NOMO-1 treated with DMSO at 0.1 percent for 48 hours (cell line): ENCODE data around the gene PRDM10.
A peak's percentile ranks its signal among the peaks of the same experiment; 100 is the strongest.
"Not testable (repeated sequence)": the region's sequence is repeated elsewhere in the genome, so short reads cannot be mapped to it uniquely, and the experiment has no call there.

Source experiments
- DNase-seq: peaks from one replicate; lab custom pipeline; 2025; ENCODE audit not compliant: unreplicated experiment; lab: John Stamatoyannopoulos, UW

Gene PRDM10

GRCh38 chr11:129979046-129979605 is 23.5 kb downstream of the PRDM10 start:
- DNase-seq = no peak

GRCh38 chr11:129978447-129978846 is 24.2 kb downstream of the PRDM10 start:
- no peak for DNase-seq

- no peak for DNase-seq
Observed at GRCh38 chr11:129976328-129976727, 26.3 kb downstream of the PRDM10 start.

- no peak for DNase-seq
Observed at GRCh38 chr11:129975543-129975942, 27.1 kb downstream of the PRDM10 start.

GRCh38 chr11:129974672-129975071 is 28.0 kb downstream of the PRDM10 start:
- no peak for DNase-seq

GRCh38 chr11:129974237-129974636 is 28.4 kb downstream of the PRDM10 start:
- DNase-seq = no peak

GRCh38 chr11:129973809-129974208 is 28.8 kb downstream of the PRDM10 start:
- no peak for DNase-seq

GRCh38 chr11:129973068-129973467 is 29.6 kb downstream of the PRDM10 start:
- peak; percentile 92 for DNase-seq

- no peak for DNase-seq
Observed at GRCh38 chr11:129972611-129973010, 30.0 kb downstream of the PRDM10 start.

GRCh38 chr11:129971856-129972255 is 30.8 kb downstream of the PRDM10 start:
- DNase-seq = not testable (repeated sequence)

- peak; percentile 47 for DNase-seq
Observed at GRCh38 chr11:129969920-129970319, 32.7 kb downstream of the PRDM10 start.

GRCh38 chr11:129968591-129969419 is 33.8 kb downstream of the PRDM10 start:
- no peak for DNase-seq

GRCh38 chr11:129967996-129968395 is 34.6 kb downstream of the PRDM10 start:
- no peak for DNase-seq

- DNase-seq = no peak
Observed at GRCh38 chr11:129965248-129965647, 37.4 kb downstream of the PRDM10 start.

- no peak for DNase-seq
Observed at GRCh38 chr11:129960216-129961214, 42.1 kb downstream of the PRDM10 start.

- DNase-seq = no peak
Observed at GRCh38 chr11:129959687-129960086, 42.9 kb downstream of the PRDM10 start.

- DNase-seq = no peak
Observed at GRCh38 chr11:129955282-129955681, 47.4 kb downstream of the PRDM10 start.

- DNase-seq = not testable (repeated sequence)
Observed at GRCh38 chr11:129954703-129955102, 47.9 kb downstream of the PRDM10 start.

GRCh38 chr11:129951866-129952262 is 50.8 kb downstream of the PRDM10 start:
- no peak for DNase-seq

- DNase-seq = no peak
Observed at GRCh38 chr11:129951201-129951865, 51.3 kb downstream of the PRDM10 start.
